ENCODE results near the gene CMAS.

- TF ChIP-seq ASH2L (IDR thresholded peaks at IDR 0.05; ENCODE audit: low read length) (no peak), POLR2A (IDR thresholded peaks at IDR 0.05; ENCODE audit: control extremely low read depth in 1 of 2, low read depth in 2 of 2, low read length in 2 of 2) (no peak), ATF2 (IDR thresholded peaks at IDR 0.05; ENCODE audit: low read length) (no peak), TAF1 (IDR thresholded peaks at IDR 0.05; ENCODE audit: low read depth, low read length) (no peak), EZH2 (IDR thresholded peaks at IDR 0.05; ENCODE audit: low read depth, low read length, severe bottlenecking) (no peak), CHD2 (IDR thresholded peaks at IDR 0.05; ENCODE audit: low read length) (no peak)
These were observed 18.9 kb downstream of the CMAS start for GRCh38 chr12:22064968-22065367.
